ENCODE measurements around the gene SPRED3.

DNA sequence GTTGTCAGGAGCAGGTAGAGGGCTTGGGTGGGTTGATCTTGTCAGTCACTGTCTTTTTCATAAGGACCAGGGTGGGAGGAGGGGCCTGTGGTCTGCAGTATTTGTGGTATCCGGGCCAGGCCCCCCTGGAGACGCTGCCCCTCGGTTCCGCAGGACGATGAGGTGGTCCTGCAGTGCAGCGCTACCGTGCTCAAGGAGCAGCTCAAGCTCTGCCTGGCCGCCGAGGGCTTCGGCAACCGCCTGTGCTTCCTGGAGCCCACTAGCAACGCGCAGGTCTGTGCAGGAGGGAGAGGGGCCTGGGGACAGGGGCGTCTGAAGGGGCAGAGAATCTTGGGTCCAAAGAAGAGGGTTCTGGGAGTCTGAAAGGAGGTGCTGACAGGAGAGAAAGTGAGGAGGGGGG lies 52.1 kb downstream of the SPRED3 start:
- TF ChIP-seq POLR2A (IDR thresholded peaks at IDR 0.05) = no peak
- TF ChIP-seq, protein P1, sequence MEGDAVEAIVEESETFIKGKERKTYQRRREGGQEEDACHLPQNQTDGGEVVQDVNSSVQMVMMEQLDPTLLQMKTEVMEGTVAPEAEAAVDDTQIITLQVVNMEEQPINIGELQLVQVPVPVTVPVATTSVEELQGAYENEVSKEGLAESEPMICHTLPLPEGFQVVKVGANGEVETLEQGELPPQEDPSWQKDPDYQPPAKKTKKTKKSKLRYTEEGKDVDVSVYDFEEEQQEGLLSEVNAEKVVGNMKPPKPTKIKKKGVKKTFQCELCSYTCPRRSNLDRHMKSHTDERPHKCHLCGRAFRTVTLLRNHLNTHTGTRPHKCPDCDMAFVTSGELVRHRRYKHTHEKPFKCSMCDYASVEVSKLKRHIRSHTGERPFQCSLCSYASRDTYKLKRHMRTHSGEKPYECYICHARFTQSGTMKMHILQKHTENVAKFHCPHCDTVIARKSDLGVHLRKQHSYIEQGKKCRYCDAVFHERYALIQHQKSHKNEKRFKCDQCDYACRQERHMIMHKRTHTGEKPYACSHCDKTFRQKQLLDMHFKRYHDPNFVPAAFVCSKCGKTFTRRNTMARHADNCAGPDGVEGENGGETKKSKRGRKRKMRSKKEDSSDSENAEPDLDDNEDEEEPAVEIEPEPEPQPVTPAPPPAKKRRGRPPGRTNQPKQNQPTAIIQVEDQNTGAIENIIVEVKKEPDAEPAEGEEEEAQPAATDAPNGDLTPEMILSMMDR (IDR thresholded peaks at IDR 0.05) = no peak

All from adrenal gland (tissue), 5 donors.